Dendritic cell treated with granulocyte-macrophage colony-stimulating factor and Interleukin-4, amounts not matched to agents 40 ng/mL and 50 ng/mL, for 4 days (primary cell): ENCODE results near the gene CCSAP.
"Not testable (repeated sequence)": the region's sequence is repeated elsewhere in the genome, so short reads cannot be mapped to it uniquely, and the experiment has no call there.

Experiments
- H3K27ac Mint-ChIP-seq: one replicate; pipeline ENCODE4 v1.8.0; 2022; ENCODE audit warnings: mild to moderate bottlenecking, mixed read lengths
- H3K27me3 Mint-ChIP-seq: one replicate; pipeline ENCODE4 v1.8.0; 2022; ENCODE audit warnings: mild to moderate bottlenecking, mixed read lengths
- H3K36me3 Mint-ChIP-seq: one replicate; pipeline ENCODE4 v1.8.0; 2022; ENCODE audit warnings: low read depth, mixed read lengths
- H3K4me1 Mint-ChIP-seq: one replicate; pipeline ENCODE4 v1.8.0; 2022; ENCODE audit warnings: low read depth, mixed read lengths
- H3K4me3 Mint-ChIP-seq: one replicate; pipeline ENCODE4 v1.8.0; 2022; ENCODE audit warnings: mild to moderate bottlenecking, moderate library complexity, mixed read lengths
- H3K9me3 Mint-ChIP-seq: one replicate; pipeline ENCODE4 v1.8.0; 2022; ENCODE audit warnings: mixed read lengths
- intact Hi-C: fragments of 100-400 bp; cut with micrococcal nuclease; formaldehyde crosslinking; loops from one replicate; pipeline ENCODE4 v1.15.0; 2022

Gene CCSAP, protein sequence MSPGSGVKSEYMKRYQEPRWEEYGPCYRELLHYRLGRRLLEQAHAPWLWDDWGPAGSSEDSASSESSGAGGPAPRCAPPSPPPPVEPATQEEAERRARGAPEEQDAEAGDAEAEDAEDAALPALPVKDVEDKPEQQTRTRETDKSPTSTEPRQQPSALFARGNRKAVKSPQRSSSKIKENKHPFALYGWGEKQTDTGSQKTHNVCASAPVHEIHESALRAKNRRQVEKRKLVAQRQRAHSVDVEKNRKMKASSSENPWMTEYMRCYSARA

DNA sequence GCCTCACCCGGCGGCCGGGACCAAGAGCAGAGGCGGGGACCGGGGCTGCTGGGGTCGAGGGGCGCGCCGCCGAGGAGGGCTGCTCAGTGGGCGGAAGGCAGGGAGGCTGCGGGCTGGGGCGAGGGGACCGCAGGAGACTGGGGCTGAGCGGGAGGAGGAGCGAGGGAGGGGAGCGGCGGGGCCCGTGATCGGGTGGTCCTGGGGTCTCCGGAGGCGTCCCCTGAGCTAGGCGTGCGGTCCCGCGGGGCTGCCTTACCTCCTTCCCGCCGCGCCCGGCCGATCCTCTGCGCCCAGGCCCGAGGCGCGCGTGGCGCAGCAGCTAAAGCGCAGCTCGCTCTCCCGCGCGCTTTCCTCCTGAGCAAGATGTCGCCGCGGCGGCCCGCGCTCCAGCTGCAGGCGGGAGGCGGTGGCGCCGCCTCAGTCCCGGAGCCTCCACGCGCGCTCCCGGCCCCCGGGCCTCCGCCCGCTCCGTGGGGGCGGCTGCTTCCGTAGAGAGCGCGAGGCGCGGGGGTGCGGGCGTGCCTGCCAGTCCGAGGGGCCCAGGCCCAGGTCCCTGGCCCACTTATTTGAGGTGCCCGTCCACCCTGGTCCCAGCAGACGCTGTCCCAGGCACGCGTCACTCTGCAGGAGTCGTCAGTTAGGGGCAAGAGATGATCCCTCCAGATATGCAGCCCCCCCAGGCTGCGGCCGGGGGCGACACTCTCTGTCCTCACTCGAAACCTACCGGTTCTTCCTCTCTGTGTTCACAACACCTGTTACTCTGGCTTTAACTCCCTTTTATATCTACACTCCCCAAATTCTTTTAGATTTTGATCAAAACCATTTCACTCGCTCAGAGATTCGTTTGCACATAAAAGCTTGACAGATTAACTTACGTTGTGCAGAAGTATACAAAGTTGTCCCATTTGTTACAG lies at the start of gene CCSAP:
TSS of gene CCSAP (minus strand) at position 392 of the 914 bp plus-strand sequence. CDS start 582 bp downstream, outside the sequence.
- Mint-ChIP-seq H3K36me3 (peaks cover 37% of the 10 kb centered on the region), H3K4me1 (peaks cover 77% of the 10 kb centered on the region), H3K4me3 (peak within 1 kb of the TSS; percentile 91), H3K27ac (peak within 1 kb of the TSS; percentile 93), H3K27me3 (peaks cover 15% of the 10 kb centered on the region), H3K9me3 (no peaks in the 10 kb centered on the region)
- intact Hi-C loops, result loop anchor here (5.0 kb wide), 2 partner anchors 71 to 164 kb away; partner anchors contain the start of genes NUP133 and RAB4A

DNA sequence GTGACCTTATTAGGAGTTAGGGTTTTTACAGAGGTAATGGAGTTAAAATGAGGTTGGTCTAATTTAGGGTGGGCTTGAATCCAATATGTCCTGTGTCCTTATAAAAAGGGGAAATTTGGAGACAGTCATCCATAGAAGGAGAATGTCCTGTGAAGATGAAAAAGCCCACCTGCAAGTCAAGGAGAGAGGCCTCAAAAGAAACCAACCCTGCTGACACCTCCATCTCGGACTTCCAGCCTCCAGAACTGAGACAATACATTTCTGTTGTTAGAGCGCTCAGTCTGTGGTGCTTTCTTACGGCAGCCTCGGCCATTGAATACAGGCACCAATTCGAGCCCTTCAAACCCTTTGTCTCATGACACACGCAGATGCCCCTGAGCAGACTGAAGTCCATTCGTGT lies 47.3 kb upstream of the CCSAP start:
- H3K27ac Mint-ChIP-seq, result no peak overlapping the region
- H3K4me1 Mint-ChIP-seq, result no peaks in the 10 kb centered on the region
- no peak overlapping the region for H3K4me3 Mint-ChIP-seq
- H3K9me3 Mint-ChIP-seq, result no peaks in the 10 kb centered on the region
- H3K27me3 Mint-ChIP-seq, result peaks cover 37% of the 10 kb centered on the region
- no peaks in the 10 kb centered on the region for H3K36me3 Mint-ChIP-seq
- intact Hi-C loops, result no loop called here

DNA sequence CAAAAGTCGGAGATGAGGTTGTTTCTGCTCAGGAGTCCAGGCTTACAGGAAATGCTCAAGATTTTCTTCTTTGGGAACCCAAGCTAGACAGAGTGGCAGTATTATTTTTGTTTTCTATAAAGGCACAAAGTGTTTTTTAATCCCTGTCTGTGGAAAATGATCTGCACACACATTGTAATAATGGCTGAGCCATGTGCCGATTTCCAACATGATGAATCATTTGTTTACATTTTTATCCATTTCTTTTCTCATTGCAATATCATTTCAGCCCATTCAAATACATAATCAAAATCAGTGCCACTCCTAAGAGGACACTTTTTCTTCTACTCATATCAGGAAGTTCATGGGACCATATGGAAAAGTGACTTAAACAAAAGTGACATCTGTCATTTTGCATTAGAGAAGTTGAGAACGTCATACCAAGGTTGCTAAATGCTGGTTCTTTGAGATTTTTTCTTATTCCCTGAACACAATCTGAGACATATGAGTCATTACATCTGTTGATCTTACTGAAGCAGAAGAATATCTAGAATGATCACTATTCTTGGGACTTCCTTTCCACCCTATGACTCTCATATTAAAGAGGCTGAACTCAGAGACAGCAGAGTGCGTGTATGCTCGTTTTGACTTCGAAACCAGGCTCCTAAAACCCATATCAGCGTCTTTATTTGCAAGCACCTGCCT lies 46.2 kb upstream of the CCSAP start:
- H3K9me3 Mint-ChIP-seq, result no peaks in the 10 kb centered on the region
- peaks cover 32% of the 10 kb centered on the region for H3K27me3 Mint-ChIP-seq
- no peak overlapping the region for H3K4me3 Mint-ChIP-seq
- H3K36me3 Mint-ChIP-seq, result no peaks in the 10 kb centered on the region
- intact Hi-C loops, result no loop called here
- no peak overlapping the region for H3K27ac Mint-ChIP-seq
- no peaks in the 10 kb centered on the region for H3K4me1 Mint-ChIP-seq

DNA sequence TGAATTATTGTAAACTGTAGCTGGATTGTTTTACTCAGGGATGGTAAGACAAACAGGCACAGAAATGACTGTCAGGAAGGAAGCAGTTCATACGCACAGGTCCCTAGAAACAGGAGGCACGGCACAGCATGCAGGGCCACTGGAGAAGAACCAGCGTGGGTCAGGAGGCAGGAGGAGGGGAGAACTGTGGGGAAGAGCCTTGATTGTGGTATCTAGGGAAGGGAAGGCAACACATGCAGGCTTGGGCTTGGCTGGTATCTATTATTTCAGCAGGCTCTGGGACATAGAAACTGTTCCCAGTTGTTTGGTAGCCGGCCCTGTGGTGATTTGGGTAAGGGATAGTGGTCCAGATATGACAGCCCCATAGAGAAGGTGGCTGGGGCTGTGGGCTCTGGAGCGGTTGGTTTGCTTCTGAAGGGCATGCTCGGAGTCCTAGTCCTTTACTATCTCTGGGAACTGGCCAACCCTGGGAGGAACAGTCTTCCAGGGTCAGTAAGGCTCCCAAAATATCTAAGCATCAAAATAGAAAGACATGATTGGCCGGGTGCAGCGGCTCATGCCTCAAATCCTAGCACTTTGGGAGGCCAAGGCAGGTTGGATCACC lies 43.1 kb upstream of the CCSAP start:
- no peak overlapping the region for H3K4me3 Mint-ChIP-seq
- H3K4me1 Mint-ChIP-seq, result no peaks in the 10 kb centered on the region
- H3K27me3 Mint-ChIP-seq, result peaks cover 25% of the 10 kb centered on the region
- H3K9me3 Mint-ChIP-seq, result no peaks in the 10 kb centered on the region
- no peaks in the 10 kb centered on the region for H3K36me3 Mint-ChIP-seq
- H3K27ac Mint-ChIP-seq, result no peak overlapping the region
- intact Hi-C loops, result no loop called here

DNA sequence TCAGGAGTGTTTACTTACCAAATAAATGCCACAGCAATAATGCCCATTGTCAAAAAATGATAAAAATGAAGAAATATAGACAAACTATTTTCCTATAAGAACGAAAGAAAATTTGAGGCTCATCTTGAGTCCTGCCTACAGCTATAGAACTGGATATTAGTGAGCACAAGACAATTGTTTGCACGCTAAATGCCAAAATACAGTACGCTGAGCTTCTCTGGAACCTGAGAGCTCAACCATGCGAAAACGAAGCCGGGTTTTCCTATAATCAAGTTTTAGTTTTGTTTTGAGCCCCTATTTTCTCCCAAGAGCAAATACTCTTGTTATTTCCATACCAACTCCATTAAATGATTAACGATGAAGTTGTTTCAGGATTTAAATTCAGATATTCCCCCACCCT lies 42.0 kb upstream of the CCSAP start:
- Mint-ChIP-seq H3K27me3 (peaks cover 25% of the 10 kb centered on the region), H3K9me3 (no peaks in the 10 kb centered on the region), H3K36me3 (no peaks in the 10 kb centered on the region), H3K4me3 (no peak overlapping the region), H3K27ac (no peak overlapping the region), H3K4me1 (no peaks in the 10 kb centered on the region)
- intact Hi-C loops, result no loop called here

DNA sequence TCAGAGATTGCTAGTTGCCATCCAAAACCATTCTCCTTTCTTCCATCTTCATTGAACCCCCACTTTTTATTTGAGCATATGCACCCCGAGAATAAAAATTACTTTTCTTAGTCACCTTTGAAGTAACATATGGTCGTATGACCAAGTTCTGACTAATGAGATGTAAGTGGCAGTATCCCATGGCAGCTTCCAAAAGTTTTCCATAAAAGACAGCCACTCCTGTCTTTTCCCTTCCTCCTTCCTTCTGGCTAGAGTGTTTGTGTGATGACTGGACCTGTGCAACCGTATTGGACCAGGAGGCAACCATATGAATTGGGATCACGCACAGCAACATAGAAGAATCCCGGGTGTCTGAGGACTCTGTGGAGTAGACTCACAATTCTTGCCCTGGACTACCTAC lies 41.1 kb upstream of the CCSAP start:
- H3K27ac Mint-ChIP-seq, result no peak overlapping the region
- H3K4me3 Mint-ChIP-seq, result no peak overlapping the region
- no peaks in the 10 kb centered on the region for H3K9me3 Mint-ChIP-seq
- no peaks in the 10 kb centered on the region for H3K36me3 Mint-ChIP-seq
- intact Hi-C loops, result no loop called here
- H3K4me1 Mint-ChIP-seq, result no peaks in the 10 kb centered on the region
- peaks cover 22% of the 10 kb centered on the region for H3K27me3 Mint-ChIP-seq

DNA sequence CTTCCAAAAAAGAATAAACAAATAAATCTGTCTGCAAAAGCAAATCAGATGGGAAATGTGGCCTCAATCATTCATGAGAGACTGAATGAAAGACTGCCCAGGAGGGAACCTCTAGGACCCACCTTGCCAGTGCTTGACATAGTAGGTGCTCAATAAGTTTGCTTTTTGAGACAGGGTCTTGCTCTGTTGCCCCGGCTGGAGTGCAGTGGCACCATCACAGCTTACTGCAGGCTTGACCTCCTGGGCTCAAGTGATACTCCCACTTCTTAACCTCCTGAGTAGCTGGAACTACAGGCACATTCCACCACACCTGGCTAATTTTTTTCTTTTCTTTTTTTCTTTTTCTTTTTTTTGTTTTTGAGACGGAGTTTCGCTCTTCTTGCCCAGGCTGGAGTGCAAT lies 40.3 kb upstream of the CCSAP start:
- Mint-ChIP-seq H3K36me3 (no peaks in the 10 kb centered on the region), H3K27me3 (peaks cover 20% of the 10 kb centered on the region), H3K9me3 (no peaks in the 10 kb centered on the region), H3K4me1 (no peaks in the 10 kb centered on the region), H3K27ac (no peak overlapping the region), H3K4me3 (no peak overlapping the region)
- intact Hi-C loops, result no loop called here

DNA sequence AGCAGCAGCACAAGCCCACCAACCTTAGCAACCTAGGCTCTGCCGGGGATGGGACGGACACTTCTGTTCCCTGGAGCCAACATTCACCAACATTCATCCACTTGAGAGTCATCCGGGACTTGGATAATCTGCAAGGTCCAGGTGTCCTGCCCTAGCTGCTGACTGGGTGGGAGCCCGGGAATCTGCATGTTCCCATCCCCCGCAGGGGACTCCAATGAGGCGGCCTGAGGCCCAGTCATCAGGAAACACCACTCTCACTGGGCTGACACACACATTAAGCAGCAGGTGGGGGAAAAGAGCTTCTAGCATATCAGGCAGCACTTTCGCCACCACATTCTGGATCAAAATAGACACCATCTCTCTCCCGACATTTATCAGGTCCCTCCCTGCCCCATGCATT lies 38.4 kb upstream of the CCSAP start:
- Mint-ChIP-seq H3K9me3 (no peaks in the 10 kb centered on the region), H3K27ac (no peak overlapping the region), H3K27me3 (peaks cover 18% of the 10 kb centered on the region), H3K36me3 (no peaks in the 10 kb centered on the region), H3K4me1 (no peaks in the 10 kb centered on the region), H3K4me3 (no peak overlapping the region)
- intact Hi-C loops, result no loop called here

DNA sequence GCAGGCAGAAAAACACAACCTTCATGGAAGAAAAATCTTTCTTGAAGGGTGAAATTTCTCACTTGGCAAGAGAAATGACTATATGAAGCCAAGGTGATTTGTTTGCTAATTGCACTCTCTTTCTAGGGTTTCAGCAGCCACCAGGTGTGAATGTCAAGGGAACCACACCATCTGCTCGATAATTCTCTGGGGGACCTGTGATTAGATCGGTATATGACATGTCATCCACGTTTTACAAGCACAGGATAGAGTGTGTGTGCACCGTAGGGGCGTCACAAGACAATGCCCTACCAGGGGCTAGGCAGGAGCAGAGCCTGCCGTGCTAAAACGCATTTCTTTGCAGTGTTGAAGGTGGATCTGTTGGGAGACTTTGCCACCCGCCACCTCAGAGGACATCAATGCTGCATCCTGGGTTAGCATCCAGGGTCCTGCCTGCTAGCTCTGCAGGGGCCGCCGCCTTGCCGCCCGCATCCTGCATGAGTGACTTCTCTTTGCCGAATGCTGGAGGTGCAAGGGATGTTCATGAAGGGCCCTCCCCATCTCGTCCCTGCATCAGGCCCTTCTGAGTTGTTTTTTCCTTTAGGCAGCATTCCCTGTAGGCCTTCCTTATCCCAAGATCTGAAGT lies 37.8 kb upstream of the CCSAP start:
- Mint-ChIP-seq H3K36me3 (no peaks in the 10 kb centered on the region), H3K4me3 (no peak overlapping the region), H3K4me1 (no peaks in the 10 kb centered on the region), H3K9me3 (no peaks in the 10 kb centered on the region), H3K27ac (no peak overlapping the region), H3K27me3 (peaks cover 13% of the 10 kb centered on the region)
- intact Hi-C loops, result no loop called here

DNA sequence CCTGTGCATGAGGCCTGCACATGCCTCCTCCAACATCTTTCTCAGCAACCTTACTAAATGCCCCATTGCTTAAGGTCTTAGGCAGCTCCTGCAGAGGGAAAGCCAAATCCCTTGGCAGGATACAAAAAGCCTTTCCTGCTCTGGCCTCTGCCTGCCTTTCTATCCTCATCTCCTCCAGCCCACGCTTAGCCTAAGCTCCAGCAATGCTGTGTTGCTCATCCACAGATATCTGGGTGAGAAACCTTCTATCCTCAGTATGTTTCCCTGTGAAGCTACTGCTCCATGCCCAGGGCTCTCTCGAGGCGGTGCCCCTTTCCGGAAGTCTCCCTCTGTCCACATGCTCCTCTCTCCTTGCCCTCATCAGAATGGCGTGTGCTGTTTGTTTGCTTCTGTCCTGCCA lies 37.0 kb upstream of the CCSAP start:
- H3K36me3 Mint-ChIP-seq, result no peaks in the 10 kb centered on the region
- no peak overlapping the region for H3K4me3 Mint-ChIP-seq
- H3K9me3 Mint-ChIP-seq, result no peaks in the 10 kb centered on the region
- intact Hi-C loops, result no loop called here
- peaks cover 10% of the 10 kb centered on the region for H3K27me3 Mint-ChIP-seq
- no peak overlapping the region for H3K27ac Mint-ChIP-seq
- no peaks in the 10 kb centered on the region for H3K4me1 Mint-ChIP-seq

DNA sequence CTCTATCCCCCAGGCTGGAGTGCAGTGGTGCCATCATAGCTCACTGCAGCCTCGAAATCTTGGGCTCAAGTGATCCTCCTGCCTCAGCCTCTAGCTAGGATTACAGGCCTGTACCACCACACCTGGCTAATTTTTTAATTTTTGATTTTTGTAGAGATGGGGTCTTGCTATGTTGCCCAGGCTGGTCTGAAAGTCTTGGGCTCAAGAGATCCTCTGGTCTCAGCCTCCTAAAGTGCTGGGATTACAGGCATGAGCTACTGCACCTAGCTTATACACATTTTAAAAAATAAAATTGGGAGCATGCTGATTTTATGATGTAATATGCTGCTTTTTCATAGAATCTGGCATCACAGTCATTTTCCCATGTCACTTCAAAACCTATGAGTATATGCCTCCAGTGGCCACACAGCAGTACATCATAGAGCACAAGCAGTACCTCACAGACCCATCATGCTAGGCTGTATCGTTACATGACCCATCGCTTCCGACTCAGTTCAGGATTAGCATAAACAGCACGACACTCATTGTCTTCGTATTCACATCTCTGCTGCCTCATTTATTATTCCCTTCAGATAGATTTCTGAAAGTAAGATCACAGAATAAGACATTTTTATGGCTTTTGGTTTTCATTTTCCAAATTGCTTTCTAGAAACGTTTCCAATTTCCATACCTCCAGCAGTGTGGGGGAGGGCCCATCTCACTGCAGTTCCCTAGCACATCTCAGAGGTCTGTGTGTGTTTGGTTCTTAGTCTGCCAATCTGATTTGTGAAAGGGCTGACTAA lies 35.9 kb upstream of the CCSAP start:
- H3K36me3 Mint-ChIP-seq, result no peaks in the 10 kb centered on the region
- no peak overlapping the region for H3K4me3 Mint-ChIP-seq
- no peaks in the 10 kb centered on the region for H3K9me3 Mint-ChIP-seq
- H3K27me3 Mint-ChIP-seq, result peaks cover 9% of the 10 kb centered on the region
- H3K4me1 Mint-ChIP-seq, result no peaks in the 10 kb centered on the region
- no peak overlapping the region for H3K27ac Mint-ChIP-seq
- intact Hi-C loops, result no loop called here

DNA sequence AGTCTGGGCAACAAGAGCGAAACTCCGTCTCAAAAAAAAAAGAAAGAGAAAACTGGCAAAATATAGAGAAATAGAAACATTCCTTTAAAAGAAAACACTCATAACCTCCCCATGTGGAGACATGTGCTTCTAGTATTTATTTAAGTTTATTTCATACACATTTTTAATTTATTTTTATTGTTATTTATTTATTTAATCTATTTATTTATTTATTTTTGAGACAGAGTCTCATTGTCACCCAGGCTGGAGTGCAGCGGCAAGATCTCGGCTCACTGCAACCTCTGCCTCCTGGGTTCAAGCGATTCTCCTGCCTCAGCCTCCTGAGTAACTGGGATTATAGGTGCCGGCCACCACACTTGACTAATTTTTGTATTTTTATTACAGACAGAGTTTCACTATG lies 35.2 kb upstream of the CCSAP start:
- H3K27ac Mint-ChIP-seq, H3K4me1 Mint-ChIP-seq, H3K27me3 Mint-ChIP-seq, intact Hi-C loops, H3K36me3 Mint-ChIP-seq, H3K9me3 Mint-ChIP-seq, H3K4me3 Mint-ChIP-seq: not testable (repeated sequence)

DNA sequence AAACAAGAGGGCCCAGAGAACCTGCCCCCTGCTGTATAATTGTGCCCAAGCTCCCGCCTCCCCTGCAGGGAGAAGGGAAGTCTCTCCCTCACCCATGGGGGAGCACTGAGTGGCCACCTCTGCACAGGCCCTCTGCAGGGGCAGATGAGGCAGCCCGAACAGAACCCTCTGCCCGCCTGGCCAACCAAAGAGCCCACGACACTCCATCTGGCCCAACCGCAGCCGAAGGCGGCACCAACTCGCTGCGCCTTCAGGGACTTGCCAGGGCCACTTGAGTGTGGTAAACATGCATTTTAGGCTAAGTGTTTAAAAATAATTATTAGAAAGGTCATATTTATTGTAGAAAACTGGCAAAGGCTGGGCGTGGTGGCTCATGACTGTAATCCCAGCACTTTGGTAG lies 34.6 kb upstream of the CCSAP start:
- Mint-ChIP-seq H3K4me3 (no peak overlapping the region), H3K9me3 (no peaks in the 10 kb centered on the region), H3K27me3 (peaks cover 15% of the 10 kb centered on the region), H3K4me1 (no peaks in the 10 kb centered on the region), H3K36me3 (no peaks in the 10 kb centered on the region), H3K27ac (no peak overlapping the region)
- intact Hi-C loops, result no loop called here
